ENCODE measurements around the gene METTL2B. TPM values are rescaled to one million over a fixed set of nuclear protein-coding genes. Genes with fewer than 3 reads are reported as not detected.

Gene METTL2B
- polyA plus RNA-seq, 4 donors: 22.3 to 33.4 (median 28.0) TPM

Other genes with a start within 250 kb of the METTL2B start
- gene LEP, start 235.5 kb upstream of the METTL2B start, polyA plus RNA-seq (ENCODE audit: insufficient read length in 4 of 4): under 1 TPM; 0.17 to 0.37 (median 0.30) TPM
- 10 to 100 TPM; 33.8 to 60.2 (median 50.8) TPM for gene RBM28, start 132.8 kb upstream of the METTL2B start, polyA plus RNA-seq (ENCODE audit: insufficient read length in 4 of 4)
- gene PRRT4, start 115.1 kb upstream of the METTL2B start, polyA plus RNA-seq (ENCODE audit: insufficient read length in 4 of 4): 1 to 10 TPM in 3 of 4 donors, under 1 TPM in 1; 0.73 to 1.2 (median 1.1) TPM
- gene IMPDH1, start 66.8 kb upstream of the METTL2B start, polyA plus RNA-seq (ENCODE audit: insufficient read length in 4 of 4): 10 to 100 TPM; 26.0 to 31.8 (median 29.0) TPM
- 10 to 100 TPM; 16.9 to 24.4 (median 21.0) TPM for gene HILPDA, start 20.9 kb upstream of the METTL2B start, polyA plus RNA-seq (ENCODE audit: insufficient read length in 4 of 4)
- 1 to 10 TPM in 3 of 4 donors, under 1 TPM in 1; 0.83 to 4.8 (median 2.3) TPM for gene GARIN1A, start 195.5 kb downstream of the METTL2B start, polyA plus RNA-seq (ENCODE audit: insufficient read length in 4 of 4)

All from left renal cortex interstitium (tissue), 4 donors.